Uterus (tissue), 2 donors: ENCODE results near the gene RIPOR2.

Experiments
- POLR2A ChIP-seq, 2 donors: fragments of 450-650 bp; IDR thresholded peaks; one replicate each; pipeline ENCODE4 v1.6.1; 2016; ENCODE audit warnings: antibody characterized with exemption in 2 of 2, mild to moderate bottlenecking in 1 of 2, moderate library complexity in 1 of 2
- TF ChIP-seq, protein P1 (sequence below), 4 experiments: fragments of 200-600 bp in 2 of 4; fragments of 450-650 bp in 2 of 4; sonication (generic) in 2 of 4; IDR thresholded peaks; one replicate each; pipeline ENCODE4 v1.5.1; 2016 to 2019; ENCODE audit warnings: antibody characterized with exemption in 4 of 4, mild to moderate bottlenecking in 2 of 4, moderate library complexity in 1 of 4

GRCh38 chr6:24867104-24867703 lies 68.6 kb downstream of the RIPOR2 start:
- TF ChIP-seq, protein P1, sequence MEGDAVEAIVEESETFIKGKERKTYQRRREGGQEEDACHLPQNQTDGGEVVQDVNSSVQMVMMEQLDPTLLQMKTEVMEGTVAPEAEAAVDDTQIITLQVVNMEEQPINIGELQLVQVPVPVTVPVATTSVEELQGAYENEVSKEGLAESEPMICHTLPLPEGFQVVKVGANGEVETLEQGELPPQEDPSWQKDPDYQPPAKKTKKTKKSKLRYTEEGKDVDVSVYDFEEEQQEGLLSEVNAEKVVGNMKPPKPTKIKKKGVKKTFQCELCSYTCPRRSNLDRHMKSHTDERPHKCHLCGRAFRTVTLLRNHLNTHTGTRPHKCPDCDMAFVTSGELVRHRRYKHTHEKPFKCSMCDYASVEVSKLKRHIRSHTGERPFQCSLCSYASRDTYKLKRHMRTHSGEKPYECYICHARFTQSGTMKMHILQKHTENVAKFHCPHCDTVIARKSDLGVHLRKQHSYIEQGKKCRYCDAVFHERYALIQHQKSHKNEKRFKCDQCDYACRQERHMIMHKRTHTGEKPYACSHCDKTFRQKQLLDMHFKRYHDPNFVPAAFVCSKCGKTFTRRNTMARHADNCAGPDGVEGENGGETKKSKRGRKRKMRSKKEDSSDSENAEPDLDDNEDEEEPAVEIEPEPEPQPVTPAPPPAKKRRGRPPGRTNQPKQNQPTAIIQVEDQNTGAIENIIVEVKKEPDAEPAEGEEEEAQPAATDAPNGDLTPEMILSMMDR (IDR thresholded peaks at IDR 0.05), result no peak
- TF ChIP-seq POLR2A (IDR thresholded peaks at IDR 0.05), result no peak
